Endometrial microvascular endothelial cells (primary cell): ENCODE measurements around the gene GHSR. TPM values are rescaled to one million over a fixed set of nuclear protein-coding genes. Genes with fewer than 3 reads are reported as not detected.

ENCODE experiments used
- in situ Hi-C: cut with HindIII; loops from 2 replicates; pipeline ENCODE4 v1.10.0; 2017; ENCODE audit warnings: low sequenced_read_pairs, low pct_unique_long_range_greater_than_20kb; ENCODE audit errors: inconsistent ontology term
- total RNA-seq: library from RNA; depleted of rRNA; stranded (reverse); fragments of >200 nt; gene quantifications from one replicate; pipeline ENCODE4 v1.2.3, GENCODE V29; 2015; ENCODE audit errors: inconsistent ontology term

The GHSR gene
- total RNA-seq, 1 donor from 2014 or later = not detected

- in situ Hi-C loops = no loop called here
These were observed 5.7 kb downstream of the GHSR start for GRCh38 chr3:172442606-172443005.

GRCh38 chr3:172441581-172441980, 6.7 kb downstream of the GHSR start:
- in situ Hi-C loops = no loop called here

- in situ Hi-C loops = no loop called here
These were observed 10.1 kb downstream of the GHSR start for GRCh38 chr3:172438186-172438585.

GRCh38 chr3:172437713-172438112, 10.5 kb downstream of the GHSR start:
- in situ Hi-C loops = no loop called here

GRCh38 chr3:172415323-172415722, 32.9 kb downstream of the GHSR start:
- in situ Hi-C loops = no loop called here

GRCh38 chr3:172411478-172411947, 36.7 kb downstream of the GHSR start:
- in situ Hi-C loops = no loop called here

GRCh38 chr3:172410702-172411477, 37.4 kb downstream of the GHSR start:
- in situ Hi-C loops = no loop called here

GRCh38 chr3:172407872-172408271, 40.4 kb downstream of the GHSR start:
- in situ Hi-C loops = no loop called here

GRCh38 chr3:172405914-172406313, 42.3 kb downstream of the GHSR start:
- in situ Hi-C loops = no loop called here

- in situ Hi-C loops = no loop called here
These were observed 43.9 kb downstream of the GHSR start for GRCh38 chr3:172404237-172404962.

GRCh38 chr3:172402892-172403643, 45.2 kb downstream of the GHSR start:
- in situ Hi-C loops = no loop called here

- in situ Hi-C loops = no loop called here
These were observed 46.2 kb downstream of the GHSR start for GRCh38 chr3:172402090-172402489.

GRCh38 chr3:172398484-172398883, 49.8 kb downstream of the GHSR start:
- in situ Hi-C loops = no loop called here

GRCh38 chr3:172397716-172398405, 50.4 kb downstream of the GHSR start:
- in situ Hi-C loops = no loop called here

- in situ Hi-C loops = no loop called here
These were observed 51.9 kb downstream of the GHSR start for GRCh38 chr3:172396400-172396799.

- in situ Hi-C loops = no loop called here
These were observed 53.6 kb downstream of the GHSR start for GRCh38 chr3:172394692-172395091.
